Fibroblast of mammary gland (primary cell): ENCODE measurements around the gene RALGDS.
"Not testable (repeated sequence)": the region's sequence is repeated elsewhere in the genome, so short reads cannot be mapped to it uniquely, and the experiment has no call there.

Source experiments
- DNase-seq: peaks from one replicate; pipeline ENCODE4 v3.0.0-alpha.2; 2010; ENCODE audit warnings: low read depth
- H3K4me3 ChIP-seq: 2 replicates; pipeline ENCODE4 v1.5.1; 2011; ENCODE audit warnings: low read depth, mild to moderate bottlenecking, low read length, moderate library complexity; ENCODE audit not compliant: control insufficient read depth
- CTCF ChIP-seq: conservative IDR thresholded peaks from 2 replicates; pipeline ENCODE4 v1.5.1; 2011; ENCODE audit warnings: low read depth, low read length, inconsistent platforms; ENCODE audit not compliant: control insufficient read depth, insufficient read depth

Gene RALGDS

GRCh38 chr9:133121198-133121914, at the start of gene RALGDS:
RALGDS (minus strand) TSS chr9:133121240; CDS start chr9:133121154, 86 bp downstream.
- DNase-seq, result peak; percentile 71
- TF ChIP-seq CTCF, result no peak
- H3K4me3 ChIP-seq, result peak within 1 kb of the TSS; percentile 55

GRCh38 chr9:133170716-133171115, 49.7 kb upstream of the RALGDS start:
- TF ChIP-seq CTCF, result no peak
- no peak for DNase-seq
- H3K4me3 ChIP-seq, result no peak overlapping the region

GRCh38 chr9:133169687-133170086, 48.6 kb upstream of the RALGDS start:
- not testable (repeated sequence) for H3K4me3 ChIP-seq, DNase-seq

DNA sequence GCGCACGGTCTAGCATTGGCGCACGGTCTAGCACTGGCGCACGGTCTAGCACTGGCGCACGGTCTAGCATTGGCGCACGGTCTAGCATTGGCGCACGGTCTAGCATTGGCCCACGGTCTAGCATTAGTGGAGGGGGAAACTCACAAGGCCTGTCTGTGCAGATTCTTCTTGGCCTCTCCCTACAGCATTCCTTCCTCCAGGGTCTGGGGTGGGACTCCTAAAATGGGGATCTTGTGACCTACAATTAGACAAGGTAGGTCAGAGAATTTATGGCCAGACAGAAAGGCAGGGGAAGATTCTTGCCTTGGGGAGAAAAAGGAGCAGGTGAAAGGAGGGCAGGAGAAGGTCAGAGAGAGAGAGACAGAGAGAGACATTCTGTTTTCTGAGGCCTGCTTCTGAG, 48.1 kb upstream of the RALGDS start:
- no peak for TF ChIP-seq CTCF
- no peak overlapping the region for H3K4me3 ChIP-seq
- DNase-seq, result no peak

- no peak for TF ChIP-seq CTCF
- no peak for DNase-seq
- H3K4me3 ChIP-seq, result no peak overlapping the region
Observed at GRCh38 chr9:133168432-133168831, 47.4 kb upstream of the RALGDS start.

DNA sequence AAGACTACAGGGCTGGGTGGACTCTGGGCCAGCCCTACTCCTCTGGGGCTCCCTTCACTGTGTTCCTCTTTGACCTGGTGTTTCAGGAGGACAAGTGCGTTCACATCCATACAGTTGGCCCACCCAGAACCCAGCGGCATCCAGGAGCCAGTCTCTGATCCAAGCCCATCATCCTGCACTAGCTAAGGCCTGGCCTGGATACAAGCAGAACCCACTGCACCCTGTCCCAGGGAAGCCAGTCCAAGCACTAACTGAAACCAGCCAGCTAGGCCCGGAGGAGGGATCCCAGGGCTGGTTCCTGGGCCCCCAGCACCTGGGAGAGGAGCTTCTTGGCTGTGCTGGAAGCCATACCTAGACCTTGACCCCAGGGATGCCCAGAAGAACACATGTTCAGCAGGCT, 46.7 kb upstream of the RALGDS start:
- H3K4me3 ChIP-seq, result no peak overlapping the region
- TF ChIP-seq CTCF, result no peak
- no peak for DNase-seq

DNA sequence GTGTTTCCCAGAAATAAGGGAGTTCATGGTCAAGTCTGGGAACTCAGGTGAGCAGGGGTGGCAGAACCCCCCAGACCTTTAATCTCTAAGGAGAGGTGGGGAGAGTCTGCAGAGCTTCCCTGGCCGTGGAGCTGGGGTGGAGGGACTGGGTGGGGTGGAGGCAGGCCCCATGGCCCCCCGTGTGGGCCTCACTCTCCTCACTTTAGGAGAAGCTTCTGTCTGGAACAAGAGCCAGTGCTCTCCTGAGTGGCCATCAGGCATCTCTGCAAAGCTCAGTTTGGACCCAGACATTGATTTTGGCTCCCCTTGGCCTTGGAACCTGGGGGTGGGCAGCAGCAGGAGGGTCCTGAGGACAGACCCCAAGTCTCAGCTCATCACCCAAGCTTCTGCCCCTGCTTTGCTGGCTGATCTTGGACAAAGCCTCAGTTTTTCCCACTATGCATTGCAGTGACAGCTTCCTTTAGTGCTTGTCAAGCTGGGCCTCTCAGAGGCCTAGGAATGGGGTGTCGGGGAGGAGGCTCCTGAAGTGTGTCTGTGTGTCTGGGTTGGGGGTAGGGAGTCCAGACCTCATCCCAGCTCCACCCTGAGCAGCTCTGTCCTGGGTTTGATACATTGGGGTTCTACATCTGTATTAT, 46.2 kb upstream of the RALGDS start:
- no peak for DNase-seq
- TF ChIP-seq CTCF, result no peak
- H3K4me3 ChIP-seq, result no peak overlapping the region
